ENCODE data around the gene C10orf67.

DNA sequence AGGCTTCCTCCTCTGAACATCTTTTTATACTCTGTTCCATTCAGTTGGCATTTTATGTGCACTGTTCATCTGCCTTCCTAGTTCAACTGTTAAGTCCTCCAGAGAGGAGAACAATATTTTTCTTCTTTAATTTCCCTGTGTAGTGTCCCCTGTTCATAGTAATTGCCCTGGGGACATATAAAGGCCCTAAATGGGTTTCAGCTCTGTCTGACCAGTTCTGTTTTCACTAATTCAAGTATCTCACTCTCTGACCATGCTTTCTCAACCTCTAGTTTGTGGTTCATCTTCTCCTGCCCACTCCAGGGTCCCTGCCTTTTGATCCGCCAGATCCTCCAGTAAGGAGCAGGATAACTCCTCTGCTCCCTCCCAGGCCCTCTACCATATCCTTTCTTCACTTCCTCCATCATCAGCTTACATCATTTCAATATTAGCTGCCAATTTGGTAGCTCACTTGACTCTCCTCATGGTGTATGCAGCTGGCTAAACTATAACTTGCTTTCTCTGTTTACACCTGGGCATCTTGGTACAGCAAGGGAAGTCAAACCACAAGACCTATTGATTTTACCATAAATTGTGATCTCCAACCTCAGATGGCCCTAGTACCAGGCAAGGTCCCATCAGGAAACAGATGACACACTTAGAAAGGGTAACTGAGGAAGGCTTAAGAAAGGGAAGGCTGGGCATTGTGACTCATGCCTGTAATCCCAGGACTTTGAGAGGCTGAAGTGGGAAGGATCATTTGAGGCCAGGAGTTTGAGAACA is 17.7 kb upstream of the C10orf67 start:
- TF ChIP-seq CTCF (IDR thresholded peaks at IDR 0.05; ENCODE audit: borderline replicate concordance, extremely low read depth, low read length, poor library complexity, severe bottlenecking) (no peak), EZH2 (IDR thresholded peaks at IDR 0.05; ENCODE audit: borderline replicate concordance, low read depth, low read length, severe bottlenecking) (no peak)
